SK-N-SH (cell line): ENCODE data around the gene CHST1.

Experiments
- EP300 ChIP-seq, 2 experiments: IDR thresholded peaks; 2 replicates each; pipeline versions ENCODE4 v1.4.0 to v1.6.1; 2012; ENCODE audit warnings: borderline replicate concordance in 1 of 2, low read depth in 1 of 2, low read length in 1 of 2
- FOXJ3 ChIP-seq: sonication (generic); formaldehyde crosslinking; IDR thresholded peaks from 2 replicates; pipeline ENCODE4 v1.5.1; 2020; ENCODE audit warnings: mild to moderate bottlenecking, missing genetic modification reagents
- GABPA ChIP-seq: IDR thresholded peaks from 2 replicates; pipeline ENCODE4 v1.4.0; 2012; ENCODE audit warnings: low read depth, mild to moderate bottlenecking
- MXI1 ChIP-seq: IDR thresholded peaks from 2 replicates; pipeline ENCODE4 v1.6.1; 2012; ENCODE audit warnings: mild to moderate bottlenecking, low read depth, low read length, improper control_type of control experiment
- RAD21 ChIP-seq: IDR thresholded peaks from 2 replicates; pipeline ENCODE4 v1.6.1; 2012; ENCODE audit warnings: mild to moderate bottlenecking, low read length
- RCOR1 ChIP-seq: fragments of 150-350 bp; IDR thresholded peaks from 2 replicates; pipeline ENCODE4 v1.6.1; 2017; ENCODE audit warnings: antibody characterized with exemption, low read length
- TAF1 ChIP-seq: IDR thresholded peaks from 2 replicates; pipeline ENCODE4 v1.6.1; 2012; ENCODE audit warnings: low read depth, mild to moderate bottlenecking, low read length, moderate library complexity, borderline replicate concordance
- TCF12 ChIP-seq: IDR thresholded peaks from 2 replicates; pipeline ENCODE4 v1.4.0; 2012
- YY1 ChIP-seq: IDR thresholded peaks from 2 replicates; pipeline ENCODE4 v1.4.0; 2012; ENCODE audit warnings: low read depth, mild to moderate bottlenecking
- TF ChIP-seq, protein P1 (sequence below): fragments of 200-600 bp; sonication (generic); IDR thresholded peaks from 2 replicates; pipeline ENCODE4 v1.6.1; 2017; ENCODE audit warnings: antibody characterized with exemption, mild to moderate bottlenecking, moderate library complexity

DNA sequence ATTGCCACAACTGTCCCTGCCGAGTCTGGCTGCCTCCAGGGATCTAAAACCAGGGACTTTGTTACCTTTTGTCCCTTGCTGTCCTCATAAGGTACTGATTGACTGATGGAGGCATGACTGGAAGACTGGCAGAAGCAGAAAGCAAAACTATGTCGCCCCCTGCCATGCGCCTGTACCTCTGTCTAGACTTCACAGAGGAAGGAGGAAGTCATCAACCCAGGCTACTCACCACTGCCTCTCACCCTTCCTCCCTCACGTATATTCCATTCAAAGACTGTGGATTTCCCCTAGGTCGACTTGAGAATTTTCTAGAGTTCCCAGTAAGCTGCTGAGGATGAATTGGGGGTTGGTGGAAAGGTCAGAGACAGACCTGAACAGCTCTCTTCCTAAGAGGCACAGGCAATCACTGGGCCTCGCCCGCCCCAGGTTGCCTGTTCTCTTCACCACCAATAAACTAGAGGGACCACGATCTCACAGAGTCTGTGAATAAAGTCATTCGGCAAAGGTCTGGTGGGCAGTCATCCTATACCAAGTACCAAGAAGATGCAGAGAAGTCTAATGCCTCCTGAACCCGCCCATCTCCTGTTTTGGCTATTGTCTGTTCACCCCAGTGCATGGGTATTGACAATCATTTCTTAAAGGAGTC, 27.5 kb upstream of the CHST1 start:
- TF ChIP-seq TCF12, result no peak
- no peak for TF ChIP-seq MXI1
- TF ChIP-seq YY1, result no peak
- TF ChIP-seq, protein P1, sequence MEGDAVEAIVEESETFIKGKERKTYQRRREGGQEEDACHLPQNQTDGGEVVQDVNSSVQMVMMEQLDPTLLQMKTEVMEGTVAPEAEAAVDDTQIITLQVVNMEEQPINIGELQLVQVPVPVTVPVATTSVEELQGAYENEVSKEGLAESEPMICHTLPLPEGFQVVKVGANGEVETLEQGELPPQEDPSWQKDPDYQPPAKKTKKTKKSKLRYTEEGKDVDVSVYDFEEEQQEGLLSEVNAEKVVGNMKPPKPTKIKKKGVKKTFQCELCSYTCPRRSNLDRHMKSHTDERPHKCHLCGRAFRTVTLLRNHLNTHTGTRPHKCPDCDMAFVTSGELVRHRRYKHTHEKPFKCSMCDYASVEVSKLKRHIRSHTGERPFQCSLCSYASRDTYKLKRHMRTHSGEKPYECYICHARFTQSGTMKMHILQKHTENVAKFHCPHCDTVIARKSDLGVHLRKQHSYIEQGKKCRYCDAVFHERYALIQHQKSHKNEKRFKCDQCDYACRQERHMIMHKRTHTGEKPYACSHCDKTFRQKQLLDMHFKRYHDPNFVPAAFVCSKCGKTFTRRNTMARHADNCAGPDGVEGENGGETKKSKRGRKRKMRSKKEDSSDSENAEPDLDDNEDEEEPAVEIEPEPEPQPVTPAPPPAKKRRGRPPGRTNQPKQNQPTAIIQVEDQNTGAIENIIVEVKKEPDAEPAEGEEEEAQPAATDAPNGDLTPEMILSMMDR, result no peak
- no peak for TF ChIP-seq EP300 (IDR thresholded peaks at IDR 0.05; ENCODE audit: borderline replicate concordance in 1 of 2, low read depth in 1 of 2, low read length in 1 of 2)
- TF ChIP-seq FOXJ3, result no peak
- TF ChIP-seq GABPA, result no peak
- no peak for TF ChIP-seq TAF1
- TF ChIP-seq RCOR1, result no peak
- no peak for TF ChIP-seq RAD21
